Measurements from ENCODE around the gene SLC2A14. TPM values are rescaled to one million over a fixed set of nuclear protein-coding genes. Genes with fewer than 3 reads are reported as not detected.

Gene SLC2A14
- polyA plus RNA-seq, 1 donor (not counting 4 experiments of a cell fraction or from before 2014, with no cell fraction given): 0.51 TPM

- H3K4me2 ChIP-seq (ENCODE audit: control insufficient read depth, extremely low read depth, insufficient read depth, low read depth, low read length): no peak overlapping the region
- no peaks in the 10 kb centered on the region for H3K9me3 ChIP-seq (ENCODE audit: control insufficient read depth, low read depth, low read length)
- H4K20me1 ChIP-seq (ENCODE audit: control insufficient read depth, extremely low read depth, insufficient read depth, low read length): no peaks in the 10 kb centered on the region
- FAIRE-seq: no peak
- dilution Hi-C loops (cut with MboI; ENCODE audit: extremely low pct_ligation_motif_present, low sequenced_read_pairs): no loop called here
- H3K27me3 ChIP-seq (ENCODE audit: control insufficient read depth, extremely low read depth, insufficient read depth, low read length): no peaks in the 10 kb centered on the region
- no peak overlapping the region for H2AFZ ChIP-seq (ENCODE audit: control insufficient read depth, low read length)
- no peak for DNase-seq (ENCODE audit: low read depth, low spot score)
- no peak overlapping the region for H3K27ac ChIP-seq (ENCODE audit: control insufficient read depth, insufficient read depth, low read length)
- TF ChIP-seq EZH2 (IDR thresholded peaks at IDR 0.05; ENCODE audit: low read length) (no peak), CTCF (optimal IDR thresholded peaks at IDR 0.05 in 1 of 3, IDR thresholded peaks at IDR 0.05 in 1 of 3, conservative IDR thresholded peaks at IDR 0.05 in 1 of 3; ENCODE audit: extremely low read depth in 1 of 3, insufficient read depth in 2 of 3, low read length in 3 of 3) (no peak)
- H3K9me1 ChIP-seq (ENCODE audit: control insufficient read depth, extremely low read depth, insufficient read depth, low read length): no peaks in the 10 kb centered on the region
- no peak overlapping the region for H3K9ac ChIP-seq (ENCODE audit: control insufficient read depth, extremely low read depth, insufficient read depth, low read length)
- no peaks in the 10 kb centered on the region for H3K4me1 ChIP-seq (ENCODE audit: control insufficient read depth, extremely low read depth, insufficient read depth, low read length)
- no peaks in the 10 kb centered on the region for H3K36me3 ChIP-seq (ENCODE audit: control insufficient read depth in 2 of 2, extremely low read depth in 1 of 2, insufficient read depth in 2 of 2, low read length in 2 of 2)
- H3K79me2 ChIP-seq (ENCODE audit: control insufficient read depth, insufficient read depth, low read length): no peaks in the 10 kb centered on the region
- no peak overlapping the region for H3K4me3 ChIP-seq (ENCODE audit: control insufficient read depth in 2 of 3, extremely low read depth in 1 of 3, insufficient read depth in 2 of 3, low read depth in 1 of 3, low read length in 3 of 3)
Observed at GRCh38 chr12:7835116-7835515, 37.6 kb downstream of the SLC2A14 start.

- Histone ChIP-seq H3K9me3 (ENCODE audit: control insufficient read depth, low read depth, low read length) (no peaks in the 10 kb centered on the region), H3K4me1 (ENCODE audit: control insufficient read depth, extremely low read depth, insufficient read depth, low read length) (no peaks in the 10 kb centered on the region), H3K9ac (ENCODE audit: control insufficient read depth, extremely low read depth, insufficient read depth, low read length) (no peak overlapping the region), H2AFZ (ENCODE audit: control insufficient read depth, low read length) (no peak overlapping the region), H3K4me3 (ENCODE audit: control insufficient read depth in 2 of 3, extremely low read depth in 1 of 3, insufficient read depth in 2 of 3, low read depth in 1 of 3, low read length in 3 of 3) (no peak overlapping the region), H3K27me3 (ENCODE audit: control insufficient read depth, extremely low read depth, insufficient read depth, low read length) (no peaks in the 10 kb centered on the region), H3K27ac (ENCODE audit: control insufficient read depth, insufficient read depth, low read length) (no peak overlapping the region), H3K4me2 (ENCODE audit: control insufficient read depth, extremely low read depth, insufficient read depth, low read depth, low read length) (no peak overlapping the region), H4K20me1 (ENCODE audit: control insufficient read depth, extremely low read depth, insufficient read depth, low read length) (no peaks in the 10 kb centered on the region), H3K9me1 (ENCODE audit: control insufficient read depth, extremely low read depth, insufficient read depth, low read length) (no peaks in the 10 kb centered on the region), H3K36me3 (ENCODE audit: control insufficient read depth in 2 of 2, extremely low read depth in 1 of 2, insufficient read depth in 2 of 2, low read length in 2 of 2) (no peaks in the 10 kb centered on the region), H3K79me2 (ENCODE audit: control insufficient read depth, insufficient read depth, low read length) (no peaks in the 10 kb centered on the region)
- dilution Hi-C loops (cut with MboI; ENCODE audit: extremely low pct_ligation_motif_present, low sequenced_read_pairs): no loop called here
- TF ChIP-seq EZH2 (IDR thresholded peaks at IDR 0.05; ENCODE audit: low read length) (no peak), CTCF (optimal IDR thresholded peaks at IDR 0.05 in 1 of 3, IDR thresholded peaks at IDR 0.05 in 1 of 3, conservative IDR thresholded peaks at IDR 0.05 in 1 of 3; ENCODE audit: extremely low read depth in 1 of 3, insufficient read depth in 2 of 3, low read length in 3 of 3) (no peak)
- no peak for FAIRE-seq
- no peak for DNase-seq (ENCODE audit: low read depth, low spot score)
Observed at GRCh38 chr12:7834701-7835100, 38.0 kb downstream of the SLC2A14 start.
